Keratinocyte (primary cell): ENCODE results near the gene GATA1. TPM values are rescaled to one million over a fixed set of nuclear protein-coding genes. Genes with fewer than 3 reads are reported as not detected.
A peak's percentile ranks its signal among the peaks of the same experiment; 100 is the strongest.

Experiments used
- DNase-seq: peaks from one replicate; pipeline ENCODE4 v3.0.0-alpha.2; 2011; ENCODE audit warnings: low read depth, missing footprints, low spot score
- FAIRE-seq: peaks from 2 replicates; lab custom pipeline; 2011; peaks lifted over from hg19 to GRCh38; lab: Jason Lieb, UNC
- H2AFZ ChIP-seq: 2 replicates; pipeline ENCODE4 v1.6.0; 2012; ENCODE audit warnings: low read length, control low read depth, inconsistent platforms; ENCODE audit not compliant: control insufficient read depth
- H3K27ac ChIP-seq: 2 replicates; pipeline ENCODE4 v1.5.1; 2011; ENCODE audit warnings: low read length; ENCODE audit not compliant: control insufficient read depth, insufficient read depth
- H3K27me3 ChIP-seq: 3 replicates; pipeline ENCODE4 v1.6.0; 2011; ENCODE audit warnings: low read length; ENCODE audit not compliant: control insufficient read depth, insufficient read depth; ENCODE audit errors: extremely low read depth
- H3K36me3 ChIP-seq, 2 experiments: 2 replicates in 1 of 2; 3 replicates in 1 of 2; pipeline ENCODE4 v1.5.1; 2011; ENCODE audit warnings: low read length in 2 of 2, mild to moderate bottlenecking in 1 of 2; ENCODE audit not compliant: control insufficient read depth in 2 of 2, insufficient read depth in 2 of 2; ENCODE audit errors: extremely low read depth in 1 of 2
- H3K4me1 ChIP-seq: 3 replicates; pipeline ENCODE4 v1.5.1; 2011; ENCODE audit warnings: low read length; ENCODE audit not compliant: control insufficient read depth, insufficient read depth; ENCODE audit errors: extremely low read depth
- H3K4me2 ChIP-seq: 3 replicates; pipeline ENCODE4 v1.6.0; 2011; ENCODE audit warnings: low read depth, low read length; ENCODE audit not compliant: control insufficient read depth, insufficient read depth; ENCODE audit errors: extremely low read depth
- H3K4me3 ChIP-seq, 3 experiments: fragments of 200-600 bp in 1 of 3; sonication (generic) in 1 of 3; 2 replicates in 2 of 3; 3 replicates in 1 of 3; pipeline ENCODE4 v1.5.1; 2011 to 2016; ENCODE audit warnings: low read length in 3 of 3, mild to moderate bottlenecking in 3 of 3, control low read depth in 2 of 3, inconsistent platforms in 1 of 3, low read depth in 1 of 3, mixed read lengths in 1 of 3, mixed run types in 1 of 3, moderate library complexity in 1 of 3; ENCODE audit not compliant: control insufficient read depth in 2 of 3, insufficient read depth in 2 of 3; ENCODE audit errors: extremely low read depth in 1 of 3
- H3K79me2 ChIP-seq: 2 replicates; pipeline ENCODE4 v1.6.0; 2012; ENCODE audit warnings: low read length; ENCODE audit not compliant: control insufficient read depth, insufficient read depth
- H3K9ac ChIP-seq: 3 replicates; pipeline ENCODE4 v1.6.0; 2011; ENCODE audit warnings: low read length; ENCODE audit not compliant: control insufficient read depth, insufficient read depth; ENCODE audit errors: extremely low read depth
- H3K9me1 ChIP-seq: 3 replicates; pipeline ENCODE4 v1.6.0; 2011; ENCODE audit warnings: low read length; ENCODE audit not compliant: control insufficient read depth, insufficient read depth; ENCODE audit errors: extremely low read depth
- H3K9me3 ChIP-seq: 2 replicates; pipeline ENCODE4 v1.5.1; 2012; ENCODE audit warnings: low read depth, low read length; ENCODE audit not compliant: control insufficient read depth
- H4K20me1 ChIP-seq: 3 replicates; pipeline ENCODE4 v1.6.0; 2011; ENCODE audit warnings: low read length; ENCODE audit not compliant: control insufficient read depth, insufficient read depth; ENCODE audit errors: extremely low read depth
- EZH2 ChIP-seq: IDR thresholded peaks from one replicate; pipeline ENCODE4 v1.6.1; 2012; ENCODE audit warnings: inconsistent platforms, mild to moderate bottlenecking, low read length, moderate library complexity
- dilution Hi-C: fragments of 300-500 bp; cut with MboI; formaldehyde crosslinking; loops from one replicate; pipeline ENCODE4 v1.7.0; 2020; ENCODE audit warnings: low sequenced_read_pairs; ENCODE audit not compliant: extremely low pct_ligation_motif_present
- polyA minus RNA-seq, 3 experiments: library from RNA; depleted of rRNA, polyadenylated mRNA; stranded (reverse); fragments of >200 nt; gene quantifications; 1 replicate in 1 of 3; 2 replicates in 1 of 3; 3 replicates in 1 of 3; pipeline ENCODE4 v1.2.3, GENCODE V29; 2011
- polyA plus RNA-seq, 5 experiments: library from polyadenylated mRNA; depleted of rRNA in 3 of 5; stranded (reverse) in 3 of 5; stranded (forward) in 1 of 5; unstranded in 1 of 5; fragments of >200 nt; gene quantifications; 1 replicate in 1 of 5; 2 replicates in 3 of 5; 3 replicates in 1 of 5; pipeline versions ENCODE4 v1.2.1 to v1.2.3, GENCODE V29; 2011 to 2012; ENCODE audit warnings: missing spikeins in 2 of 5, low read depth in 1 of 5, low replicate concordance in 1 of 5
- TF ChIP-seq, protein P1 (sequence below), 3 experiments: IDR thresholded peaks in 1 of 3; conservative IDR thresholded peaks in 1 of 3; optimal IDR thresholded peaks in 1 of 3; 2 replicates in 2 of 3; 3 replicates in 1 of 3; pipeline versions ENCODE3 to v1.5.1; 2011; ENCODE audit warnings: low read length in 3 of 3, mild to moderate bottlenecking in 3 of 3, moderate library complexity in 2 of 3, control low read depth in 1 of 3, inconsistent platforms in 1 of 3; ENCODE audit not compliant: insufficient read depth in 2 of 3; ENCODE audit errors: extremely low read depth in 1 of 3

GATA1 gene
- not detected in 3 replicates for polyA plus RNA-seq
- polyA plus RNA-seq (2011; ENCODE audit: low read depth), result not detected
- polyA plus RNA-seq (2011; cell fraction: cytosol; rRNA removed), result not detected in 2 replicates
- not detected in 2 replicates for polyA plus RNA-seq (2011; cell fraction: nucleus; rRNA removed)
- not detected in 2 replicates for polyA plus RNA-seq (2012; ENCODE audit: low replicate concordance)
- polyA minus RNA-seq, result not detected in 3 replicates
- polyA minus RNA-seq (2011; cell fraction: cytosol; rRNA and poly(A)+ RNA removed), result not detected
- polyA minus RNA-seq (2011; cell fraction: nucleus; rRNA and poly(A)+ RNA removed), result not detected in 2 replicates

DNA sequence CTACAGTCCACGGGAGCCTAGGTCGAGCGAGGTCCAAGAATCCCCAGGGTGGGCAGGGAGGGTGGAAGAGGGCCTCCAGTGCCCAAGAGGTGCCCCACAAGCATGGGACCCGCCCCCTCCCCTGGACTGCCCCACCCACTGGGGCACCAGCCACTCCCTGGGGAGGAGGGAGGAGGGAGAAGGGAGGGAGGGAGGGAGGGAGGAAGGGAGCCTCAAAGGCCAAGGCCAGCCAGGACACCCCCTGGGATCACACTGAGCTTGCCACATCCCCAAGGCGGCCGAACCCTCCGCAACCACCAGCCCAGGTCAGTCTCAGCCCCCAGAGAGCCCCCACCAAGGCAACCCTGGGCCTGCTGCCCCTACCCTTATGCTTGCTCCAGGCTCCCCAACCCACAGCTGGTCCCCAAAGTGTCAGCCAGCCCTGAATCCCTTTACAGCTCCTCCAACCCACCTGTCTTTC, at the start of gene GATA1:
GATA1 (plus strand) TSS at position 250 of the 460 bp plus-strand sequence. CDS start 4,520 bp downstream, outside the sequence.
- Histone ChIP-seq H4K20me1 (no peaks in the 10 kb centered on the region), H3K4me1 (no peaks in the 10 kb centered on the region), H2AFZ (no peak within 1 kb of the TSS), H3K27me3 (peaks cover 9% of the 10 kb centered on the region), H3K36me3 (no peaks in the 10 kb centered on the region), H3K9me1 (no peaks in the 10 kb centered on the region), H3K27ac (no peak within 1 kb of the TSS), H3K79me2 (no peaks in the 10 kb centered on the region), H3K9ac (no peak within 1 kb of the TSS), H3K9me3 (no peaks in the 10 kb centered on the region), H3K4me2 (no peak within 1 kb of the TSS), H3K4me3 (no peak within 1 kb of the TSS)
- TF ChIP-seq, protein P1, sequence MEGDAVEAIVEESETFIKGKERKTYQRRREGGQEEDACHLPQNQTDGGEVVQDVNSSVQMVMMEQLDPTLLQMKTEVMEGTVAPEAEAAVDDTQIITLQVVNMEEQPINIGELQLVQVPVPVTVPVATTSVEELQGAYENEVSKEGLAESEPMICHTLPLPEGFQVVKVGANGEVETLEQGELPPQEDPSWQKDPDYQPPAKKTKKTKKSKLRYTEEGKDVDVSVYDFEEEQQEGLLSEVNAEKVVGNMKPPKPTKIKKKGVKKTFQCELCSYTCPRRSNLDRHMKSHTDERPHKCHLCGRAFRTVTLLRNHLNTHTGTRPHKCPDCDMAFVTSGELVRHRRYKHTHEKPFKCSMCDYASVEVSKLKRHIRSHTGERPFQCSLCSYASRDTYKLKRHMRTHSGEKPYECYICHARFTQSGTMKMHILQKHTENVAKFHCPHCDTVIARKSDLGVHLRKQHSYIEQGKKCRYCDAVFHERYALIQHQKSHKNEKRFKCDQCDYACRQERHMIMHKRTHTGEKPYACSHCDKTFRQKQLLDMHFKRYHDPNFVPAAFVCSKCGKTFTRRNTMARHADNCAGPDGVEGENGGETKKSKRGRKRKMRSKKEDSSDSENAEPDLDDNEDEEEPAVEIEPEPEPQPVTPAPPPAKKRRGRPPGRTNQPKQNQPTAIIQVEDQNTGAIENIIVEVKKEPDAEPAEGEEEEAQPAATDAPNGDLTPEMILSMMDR (optimal IDR thresholded peaks at IDR 0.05 in 1 of 3, IDR thresholded peaks at IDR 0.05 in 1 of 3, conservative IDR thresholded peaks at IDR 0.05 in 1 of 3; ENCODE audit: extremely low read depth in 1 of 3, insufficient read depth in 2 of 3, low read length in 3 of 3), result no peak
- TF ChIP-seq EZH2, result no peak
- dilution Hi-C loops, result no loop called here
- FAIRE-seq, result no peak
- no peak for DNase-seq

DNA sequence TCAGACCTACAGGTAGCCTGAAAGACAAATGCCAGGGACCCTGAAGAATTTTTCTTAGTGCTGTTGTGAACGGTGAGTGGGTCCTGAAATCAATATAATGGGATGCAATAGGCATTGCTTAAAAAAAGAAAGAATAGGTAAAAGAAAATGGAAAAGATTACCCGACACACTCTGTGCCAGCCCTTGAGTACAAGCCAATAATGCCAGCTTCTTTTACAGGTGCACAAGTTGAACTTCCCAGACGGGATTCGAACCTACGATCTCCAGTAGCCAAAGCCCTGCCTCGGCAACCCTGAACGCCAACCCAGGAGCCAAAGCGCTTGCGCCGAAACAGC, 49.5 kb upstream of the GATA1 start:
- no peaks in the 10 kb centered on the region for H3K9me1 ChIP-seq
- H3K4me1 ChIP-seq, result no peaks in the 10 kb centered on the region
- H3K27me3 ChIP-seq, result no peaks in the 10 kb centered on the region
- no peak overlapping the region for H3K9ac ChIP-seq
- H3K36me3 ChIP-seq, result no peaks in the 10 kb centered on the region
- H3K4me2 ChIP-seq, result peak overlapping the region; percentile 49
- DNase-seq, result no peak
- H2AFZ ChIP-seq, result peak overlapping the region; percentile 20
- TF ChIP-seq, protein P1 (optimal IDR thresholded peaks at IDR 0.05 in 1 of 3, IDR thresholded peaks at IDR 0.05 in 1 of 3, conservative IDR thresholded peaks at IDR 0.05 in 1 of 3; ENCODE audit: extremely low read depth in 1 of 3, insufficient read depth in 2 of 3, low read length in 3 of 3), result no peak
- TF ChIP-seq EZH2, result no peak
- no peaks in the 10 kb centered on the region for H4K20me1 ChIP-seq
- H3K79me2 ChIP-seq, result no peaks in the 10 kb centered on the region
- peak overlapping the region in 2 of 3 experiments; percentile 3 to 8 for H3K4me3 ChIP-seq
- H3K27ac ChIP-seq, result no peak overlapping the region
- H3K9me3 ChIP-seq, result no peaks in the 10 kb centered on the region
- dilution Hi-C loops, result no loop called here
- peak; percentile 20 for FAIRE-seq
